HG02623 (cell line): ENCODE data around the gene ARHGDIB.
A peak's percentile ranks its signal among the peaks of the same experiment; 100 is the strongest.

Experiments
- ATAC-seq: cut with Tn5 transposase; IDR thresholded peaks from one replicate; pipeline ENCODE4 v1.9.1; 2021; ENCODE audit warnings: moderate library complexity; ENCODE audit not compliant: unreplicated experiment

ARHGDIB gene

DNA sequence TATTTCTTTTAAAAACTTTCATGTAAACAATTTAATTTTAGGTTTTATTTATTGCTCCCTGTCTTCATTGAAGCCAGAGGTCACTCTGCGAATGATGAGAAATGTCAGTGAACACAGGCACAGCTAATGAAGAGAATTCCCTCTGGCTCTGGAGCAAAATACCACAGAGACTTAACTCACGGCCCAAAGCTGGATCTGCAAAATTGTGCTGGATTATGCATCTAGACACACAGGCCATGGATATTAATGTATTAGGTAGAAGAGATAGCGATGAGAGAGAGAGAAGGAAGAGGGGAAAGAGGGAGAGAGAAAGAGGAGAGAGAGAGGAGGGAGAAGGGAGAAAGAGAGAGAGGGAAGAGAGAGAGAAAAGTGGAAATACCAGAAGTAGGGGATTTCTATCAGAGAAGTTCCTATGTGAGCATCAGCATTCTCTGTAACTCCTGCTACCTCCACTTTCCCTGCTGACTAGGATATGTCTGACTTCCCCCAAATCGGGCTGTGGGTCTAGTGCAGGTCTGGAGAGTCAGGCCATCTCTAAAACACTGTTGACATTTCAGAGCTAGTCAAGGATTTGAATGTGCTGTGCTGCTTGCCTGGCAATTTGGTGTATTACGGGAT is 3.7 kb downstream of the ARHGDIB start:
- ATAC-seq: no peak

DNA sequence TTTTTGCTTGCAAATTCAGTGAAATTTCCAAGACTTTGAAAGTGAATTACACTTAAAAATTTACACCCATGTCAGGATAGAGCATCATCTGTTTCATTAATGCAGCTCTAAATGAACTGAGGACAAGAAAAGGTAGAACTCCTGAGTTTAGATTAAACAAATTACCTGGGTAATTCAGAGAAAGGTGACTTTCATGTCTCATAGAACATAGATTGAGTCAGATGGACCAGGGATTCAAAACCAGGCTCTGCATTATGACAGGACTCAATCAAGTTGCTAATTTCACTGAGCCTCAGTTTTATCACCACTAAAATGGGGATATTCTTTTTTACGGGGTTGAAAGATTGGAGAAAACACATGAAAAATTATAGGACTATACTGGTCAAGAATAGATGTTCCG is 4.5 kb downstream of the ARHGDIB start:
- no peak for ATAC-seq

DNA sequence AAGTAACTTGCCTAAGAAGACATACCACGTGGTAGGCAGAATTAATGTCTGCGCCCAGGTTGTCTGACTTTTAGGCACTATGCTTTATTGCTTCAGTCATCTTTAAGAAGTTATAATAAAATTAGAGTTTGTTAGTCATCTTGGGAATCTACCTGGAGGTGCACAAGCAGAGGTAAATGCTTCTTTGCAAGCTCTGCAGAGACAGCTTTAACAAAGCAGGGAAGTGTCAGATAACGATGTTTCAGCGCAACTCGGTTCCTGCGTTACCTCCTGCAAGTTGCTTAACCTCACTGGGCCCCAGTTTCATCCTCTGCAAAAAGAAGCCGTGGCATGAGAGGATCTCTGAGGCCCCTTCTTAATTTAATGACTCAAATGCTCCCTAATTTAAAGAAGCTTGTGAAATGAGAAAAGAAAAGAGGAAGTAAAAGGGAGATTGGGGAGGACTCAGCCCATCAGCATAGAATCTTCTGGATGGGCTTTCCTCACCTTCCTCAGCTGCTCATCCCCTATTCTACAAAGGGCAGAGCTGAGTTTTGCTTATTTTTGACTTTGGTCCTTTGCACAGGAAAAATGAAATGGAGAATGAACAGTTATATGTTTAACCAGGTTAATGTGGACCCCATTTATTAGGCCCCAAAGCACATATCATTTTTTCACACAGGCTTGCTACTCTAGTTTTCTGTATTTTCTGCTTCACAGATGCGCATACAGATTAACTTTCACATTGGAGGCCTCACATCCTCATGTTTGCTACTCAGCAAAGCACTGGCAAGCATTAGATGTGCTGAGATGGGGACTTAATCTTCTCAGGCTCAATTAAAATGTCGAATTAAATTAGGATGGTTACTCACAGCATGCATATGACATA is 5.1 kb downstream of the ARHGDIB start:
- peak; percentile 29 for ATAC-seq

DNA sequence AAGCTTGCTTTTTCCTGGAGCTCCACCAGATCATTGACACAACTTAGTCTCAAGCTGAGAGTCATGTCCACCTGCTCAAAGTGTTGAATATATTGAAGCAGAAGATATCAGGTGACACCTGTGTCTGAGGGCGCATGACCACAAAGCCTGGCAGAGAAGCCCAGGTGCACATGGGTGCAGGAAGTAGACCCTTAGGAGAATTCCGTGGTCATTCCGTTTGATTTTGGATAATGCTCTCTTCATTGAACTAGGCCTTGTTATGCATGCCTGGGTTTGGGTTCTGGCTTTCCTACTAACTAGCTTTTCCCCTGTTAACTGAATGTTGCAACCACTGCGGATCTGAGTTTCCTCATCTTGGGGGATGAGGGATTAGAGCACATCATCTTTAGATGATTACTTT is 7.1 kb downstream of the ARHGDIB start:
- ATAC-seq: no peak

DNA sequence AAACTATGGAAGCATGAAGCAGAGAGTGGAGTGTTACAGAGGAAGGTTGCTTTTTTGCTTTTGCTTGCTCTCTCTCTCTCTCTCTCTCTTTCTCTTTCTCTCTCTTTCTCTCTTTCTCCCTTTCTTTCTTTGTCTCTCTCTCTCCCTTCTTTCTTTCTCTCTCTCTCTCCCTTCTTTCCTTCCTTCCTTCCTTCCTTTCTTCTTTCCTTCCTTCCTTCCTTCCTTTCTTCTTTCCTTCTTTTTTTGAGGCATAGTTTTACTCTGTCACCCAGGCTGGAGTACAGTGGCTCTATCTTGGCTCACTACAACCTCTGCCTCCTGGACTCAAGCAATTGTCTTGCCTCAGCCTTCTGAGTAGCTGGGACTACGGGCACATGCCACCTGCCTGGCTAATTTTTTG is 7.6 kb downstream of the ARHGDIB start:
- no peak for ATAC-seq

DNA sequence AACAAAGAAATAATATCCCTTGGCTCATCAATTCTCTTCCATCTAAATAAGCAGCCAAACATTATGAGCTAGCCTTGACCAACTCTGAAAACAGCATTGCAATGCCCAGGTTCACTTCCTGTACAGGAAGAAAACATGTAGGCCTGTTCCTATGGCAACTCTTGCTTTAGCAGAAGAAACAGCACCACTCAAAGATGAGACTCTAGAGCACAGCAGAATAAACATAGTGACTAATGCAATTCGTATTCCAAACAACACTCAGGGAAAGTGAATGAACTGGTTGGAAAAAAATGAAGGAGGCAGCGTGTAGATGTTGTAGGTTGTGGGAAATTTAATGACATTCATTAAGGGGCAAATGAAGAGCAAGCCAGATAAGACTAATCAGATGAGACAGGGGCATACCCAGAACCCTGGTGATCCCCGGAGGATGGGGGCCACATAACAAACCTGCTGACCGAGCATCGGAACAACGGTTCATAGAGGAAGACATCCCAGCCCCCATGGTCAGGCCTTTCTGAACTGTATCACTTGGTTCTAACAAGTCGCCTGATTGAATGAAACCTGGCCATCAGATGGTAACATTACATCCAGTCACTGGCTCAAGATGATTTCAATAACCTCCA is 9.0 kb downstream of the ARHGDIB start:
- ATAC-seq: peak; percentile 47

DNA sequence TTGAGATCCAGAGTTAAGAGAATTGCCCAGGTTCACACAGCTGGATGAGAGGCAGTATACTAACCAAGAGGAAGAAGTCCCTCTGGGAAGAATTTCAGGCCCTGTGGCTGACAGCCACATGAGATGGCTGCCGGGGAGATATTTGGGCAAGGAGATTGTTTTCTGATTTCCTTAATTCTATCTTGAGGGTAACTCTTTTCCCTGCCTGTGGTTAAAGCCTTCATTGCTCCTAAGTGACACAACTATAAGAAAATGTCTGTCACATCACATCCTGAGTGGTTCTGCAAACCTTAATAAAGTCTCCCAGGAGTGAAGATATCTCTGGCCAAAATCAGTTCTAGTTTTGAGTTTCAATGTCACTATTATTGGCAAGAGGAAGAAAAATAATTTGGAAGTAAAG is 9.6 kb downstream of the ARHGDIB start:
- ATAC-seq: no peak

DNA sequence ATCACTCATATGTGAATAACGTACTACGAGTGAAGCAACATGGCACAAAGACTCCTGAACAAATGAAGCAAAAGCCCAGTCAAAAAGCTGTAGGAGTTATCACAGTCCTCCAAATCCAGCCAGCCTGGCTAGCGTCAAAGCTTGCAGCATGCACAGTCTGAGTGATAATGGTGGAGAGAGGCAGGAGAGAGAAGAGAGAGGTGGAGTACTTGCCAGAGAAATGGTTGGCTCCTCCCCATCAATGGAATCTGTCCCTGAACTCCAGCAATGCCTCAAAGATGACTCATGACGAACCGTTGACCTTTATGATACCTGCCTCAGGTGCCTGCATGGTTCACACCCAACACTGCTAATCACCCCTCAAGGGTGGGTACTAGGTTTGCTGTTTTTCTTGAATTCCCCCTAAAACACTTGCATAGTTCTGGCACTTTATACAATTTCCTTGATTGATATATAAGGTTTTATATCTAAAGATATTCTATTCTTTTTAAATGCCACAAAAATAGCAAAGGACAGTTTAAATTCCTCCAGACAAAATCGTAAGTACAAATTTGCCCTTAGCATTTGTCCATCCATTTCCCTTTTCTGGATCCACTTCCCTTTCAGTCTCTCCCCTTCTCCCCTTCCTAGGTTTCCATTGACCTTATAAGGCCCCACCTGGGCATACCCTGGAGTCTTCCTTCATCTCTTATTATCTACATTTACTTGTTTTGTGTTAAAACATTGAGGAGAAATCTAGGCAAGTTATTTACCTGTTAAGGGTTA is 10.2 kb downstream of the ARHGDIB start:
- no peak for ATAC-seq

DNA sequence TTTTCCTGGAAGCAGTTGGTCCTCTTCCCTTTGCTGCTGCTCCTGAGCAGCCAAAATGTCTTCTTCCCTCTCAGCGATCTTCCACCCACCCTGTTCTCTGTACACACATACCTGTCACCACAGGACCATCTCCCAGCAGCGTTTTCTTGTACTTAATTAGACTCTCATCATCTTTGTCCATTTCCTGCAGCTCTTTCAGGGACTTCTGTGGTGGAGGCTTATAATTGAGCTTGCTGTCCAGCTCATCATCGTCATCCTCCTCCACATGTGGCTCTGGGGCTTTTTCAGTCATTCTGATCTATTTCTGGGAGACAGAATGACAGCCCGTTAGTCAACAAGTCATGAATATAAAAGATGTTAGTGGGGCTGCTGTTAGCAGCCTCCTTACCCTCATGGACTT is 11.0 kb downstream of the ARHGDIB start:
- no peak for ATAC-seq

DNA sequence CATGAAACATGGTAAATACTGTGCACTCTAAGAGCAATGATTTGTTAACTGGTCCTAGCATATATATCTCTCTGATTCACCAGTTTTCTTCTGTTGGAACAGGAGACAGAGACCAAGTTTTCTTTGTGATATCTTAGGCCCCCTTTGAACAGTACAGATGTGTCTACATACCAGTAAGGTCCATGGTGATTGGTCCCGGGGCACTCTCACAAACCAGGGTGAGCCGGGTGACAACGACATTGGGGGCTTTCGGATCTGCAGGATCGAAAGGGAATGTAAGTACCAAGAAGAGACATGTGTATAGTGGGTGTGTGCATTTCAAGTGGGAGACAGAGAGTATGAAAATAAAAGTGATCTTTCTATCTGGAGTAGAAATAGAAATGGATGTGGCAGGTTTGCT is 11.8 kb downstream of the ARHGDIB start:
- no peak for ATAC-seq

DNA sequence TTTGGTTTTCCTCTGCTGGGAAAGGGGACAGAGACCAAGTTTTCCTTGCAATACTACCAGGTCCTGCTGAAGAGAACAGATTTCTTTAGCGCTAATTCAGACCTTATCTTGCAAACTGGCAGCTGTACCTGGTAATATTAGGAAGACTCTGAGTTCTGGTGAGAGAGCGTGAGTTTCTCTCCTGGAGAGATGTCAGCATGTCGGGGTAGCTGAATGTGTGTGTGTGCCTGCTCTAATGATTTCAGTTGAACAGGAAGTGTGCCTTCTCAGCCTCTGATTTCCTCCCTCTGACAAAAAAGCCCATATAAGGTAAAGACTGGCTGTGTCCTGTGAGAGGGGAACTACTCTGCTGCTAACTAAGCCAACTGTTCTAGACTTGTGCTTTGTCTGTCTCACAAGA is 12.7 kb downstream of the ARHGDIB start:
- ATAC-seq: peak; percentile 95

DNA sequence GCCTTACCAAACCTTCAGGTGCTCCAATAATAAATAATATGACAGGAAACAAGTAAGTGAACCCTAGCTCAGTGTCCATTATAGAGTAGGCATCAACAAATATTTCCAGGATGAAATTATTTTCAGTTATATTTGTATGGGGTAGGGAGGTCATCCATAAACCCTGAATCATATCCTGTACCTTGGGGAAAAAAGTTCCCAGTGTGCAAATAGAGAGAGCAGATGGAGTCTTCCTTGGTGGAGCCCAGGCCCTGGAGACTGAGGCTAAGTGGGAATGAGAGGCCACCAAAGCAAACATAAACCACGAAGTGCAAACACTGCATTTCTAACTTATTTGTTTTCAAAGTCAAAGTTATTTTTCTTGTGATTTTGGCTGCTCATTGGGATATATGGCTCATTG is 14.5 kb downstream of the ARHGDIB start:
- ATAC-seq: no peak

DNA sequence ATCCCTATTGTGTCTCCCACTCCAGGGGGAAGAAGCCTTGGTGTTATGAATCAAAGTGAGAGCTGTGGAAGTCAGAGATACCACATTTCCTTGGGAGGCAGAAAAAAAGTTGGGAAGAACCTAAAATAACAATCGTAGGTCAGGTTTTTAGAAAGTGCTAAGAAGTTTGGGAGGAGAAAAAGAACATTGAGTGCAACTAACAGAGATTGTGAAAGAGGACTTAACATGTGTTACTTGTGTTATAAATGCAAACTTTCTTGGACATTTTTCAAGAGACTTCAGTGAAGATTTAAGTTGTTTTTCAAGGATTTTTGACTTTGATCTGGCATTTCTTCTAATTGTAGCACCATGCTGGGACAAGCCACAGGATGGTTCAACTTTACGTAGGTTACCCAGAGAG is 15.2 kb downstream of the ARHGDIB start:
- ATAC-seq: no peak

DNA sequence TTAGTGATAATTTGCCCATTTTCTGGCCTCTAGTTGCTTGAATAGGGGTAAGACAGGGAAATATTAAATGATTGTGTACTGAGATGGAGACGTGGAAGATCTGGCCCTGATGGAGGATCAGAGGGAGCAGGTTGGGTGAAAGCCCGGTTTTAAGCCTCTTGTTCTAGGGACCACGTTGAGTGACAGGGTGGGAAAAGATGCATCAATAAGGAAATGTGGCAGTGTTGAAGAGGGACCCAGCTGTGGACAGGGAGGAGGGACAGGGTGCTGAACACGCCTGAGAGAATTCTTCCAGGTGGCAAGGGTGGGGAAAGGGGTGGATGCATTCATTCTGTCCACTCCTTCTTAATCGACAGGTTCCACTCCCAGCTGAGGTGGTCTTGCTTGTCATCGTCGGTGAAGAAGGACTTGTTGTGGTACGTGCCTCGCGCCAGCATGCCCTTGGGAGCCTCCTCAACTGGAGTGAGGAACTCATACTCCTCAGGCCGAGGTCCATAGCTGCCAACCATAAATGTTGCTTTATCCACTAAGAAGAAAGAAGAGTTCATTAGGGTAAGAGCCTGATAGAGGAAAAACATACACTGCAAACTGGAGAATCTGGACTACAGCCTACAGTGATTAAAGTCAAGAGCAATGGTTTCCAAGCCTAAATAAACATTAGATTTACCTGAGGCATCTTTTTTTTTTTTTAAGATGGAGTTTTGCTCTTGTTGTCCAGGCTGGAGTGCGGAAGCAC is 19.0 kb downstream of the ARHGDIB start:
- ATAC-seq: no peak

DNA sequence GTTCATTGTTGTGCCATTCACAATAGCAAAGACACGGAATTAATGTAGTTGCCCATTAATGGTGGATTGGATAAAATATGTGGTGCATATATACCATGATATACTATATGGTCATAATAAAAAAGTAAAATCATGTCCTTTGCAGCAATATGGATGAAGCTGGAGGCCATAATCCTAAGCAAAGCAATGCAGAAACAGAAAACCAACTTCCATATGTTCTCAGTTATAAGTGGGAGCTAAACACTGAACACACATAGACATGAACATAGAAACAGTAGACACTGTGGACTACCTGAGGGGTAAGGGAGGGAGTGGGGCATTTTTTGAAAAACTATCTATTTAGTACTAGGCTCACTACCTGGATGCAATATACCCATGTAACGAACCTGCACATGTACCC is 20.0 kb downstream of the ARHGDIB start:
- ATAC-seq: no peak

DNA sequence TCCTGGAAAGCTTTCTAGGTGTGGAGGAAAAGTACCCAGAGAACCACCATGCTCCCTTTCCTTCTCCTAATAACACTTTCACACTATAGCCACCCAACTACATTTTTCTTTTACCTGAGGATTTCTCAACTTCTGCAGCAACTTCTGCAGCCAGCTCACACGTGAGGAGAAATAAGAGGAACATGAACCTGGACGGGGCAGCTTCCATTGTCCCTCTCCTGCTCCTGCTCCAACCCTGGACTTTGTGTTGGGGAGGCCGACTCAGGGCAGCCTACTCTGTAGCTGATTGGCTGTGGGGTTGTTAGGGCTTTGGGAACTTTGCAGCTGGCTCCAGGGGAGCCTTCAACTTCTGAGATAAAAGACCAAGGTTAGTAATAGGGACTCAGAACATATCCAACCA is 23.1 kb downstream of the ARHGDIB start, which contains the start of gene ERP27:
ERP27 (minus strand) TSS at position 237 of the 400 bp plus-strand sequence; CDS start at position 208, 29 bp downstream.
- ATAC-seq: no peak

DNA sequence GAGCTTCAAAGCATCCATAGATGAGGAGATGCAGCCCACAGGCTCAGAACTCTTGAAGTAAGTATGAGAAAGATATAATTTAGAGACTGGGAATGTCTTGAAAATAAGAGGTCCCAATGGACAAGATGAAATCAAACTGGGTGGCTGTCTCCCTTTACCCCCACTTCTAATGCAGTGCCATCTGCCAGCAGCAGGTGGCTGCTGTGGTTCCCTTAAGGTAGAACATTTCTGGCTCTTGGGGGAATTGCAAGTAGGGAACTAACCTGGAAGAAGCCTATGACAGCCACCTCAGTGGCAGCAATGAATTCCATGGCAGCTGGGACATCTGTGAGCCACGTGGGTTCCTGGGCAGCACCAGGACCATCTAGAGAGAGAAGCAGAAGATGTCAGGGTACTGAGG is 23.7 kb downstream of the ARHGDIB start:
- ATAC-seq: no peak

DNA sequence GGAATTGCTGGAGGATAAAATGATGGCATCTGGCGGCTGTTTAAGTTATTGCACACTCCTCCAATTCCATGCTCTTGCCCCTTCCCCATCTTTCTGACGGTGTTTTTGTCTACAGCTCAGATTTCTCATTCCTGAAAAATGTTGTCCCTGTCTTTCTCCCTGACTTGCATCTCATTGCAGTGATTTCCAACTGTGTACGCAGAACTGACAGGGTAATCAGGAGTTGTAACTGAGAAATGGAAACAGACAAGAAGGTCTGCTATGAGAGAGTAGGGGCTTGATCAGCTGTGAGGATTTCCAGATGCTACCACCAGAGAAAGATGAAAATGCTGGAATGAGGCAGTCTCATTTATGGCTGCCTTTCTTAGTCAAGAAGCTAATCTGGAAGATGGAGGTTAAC is 24.4 kb downstream of the ARHGDIB start:
- ATAC-seq: no peak

DNA sequence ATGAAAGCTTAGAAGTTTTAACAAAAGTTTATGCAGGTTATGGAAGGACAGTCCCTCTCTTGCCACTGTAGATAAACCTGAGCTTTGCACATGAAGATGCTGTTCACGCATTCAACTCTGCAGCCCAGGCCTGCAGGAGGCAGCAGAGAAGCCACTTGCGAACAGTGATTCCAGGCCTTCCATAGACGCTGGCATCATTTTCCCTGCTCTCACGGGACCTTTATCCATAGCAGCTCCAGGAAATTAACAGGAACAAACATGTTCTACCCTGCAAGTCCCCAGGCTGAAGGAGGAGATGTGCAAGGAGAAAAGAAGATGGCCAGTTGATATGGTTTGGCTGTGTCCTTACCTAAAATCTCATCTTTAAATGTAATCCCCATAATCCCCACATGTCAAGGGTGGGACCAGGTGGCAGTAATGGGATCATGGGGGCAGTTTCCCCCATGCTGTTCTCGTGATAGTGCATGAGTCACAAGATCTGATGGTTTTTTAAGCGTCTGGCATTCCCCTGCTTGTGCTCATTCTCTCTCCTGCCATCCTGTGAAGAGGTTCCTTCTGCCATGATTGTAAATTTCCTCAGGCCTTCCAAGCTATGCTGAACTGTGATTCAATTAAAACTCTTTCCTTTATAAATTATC is 25.1 kb downstream of the ARHGDIB start:
- ATAC-seq: no peak

DNA sequence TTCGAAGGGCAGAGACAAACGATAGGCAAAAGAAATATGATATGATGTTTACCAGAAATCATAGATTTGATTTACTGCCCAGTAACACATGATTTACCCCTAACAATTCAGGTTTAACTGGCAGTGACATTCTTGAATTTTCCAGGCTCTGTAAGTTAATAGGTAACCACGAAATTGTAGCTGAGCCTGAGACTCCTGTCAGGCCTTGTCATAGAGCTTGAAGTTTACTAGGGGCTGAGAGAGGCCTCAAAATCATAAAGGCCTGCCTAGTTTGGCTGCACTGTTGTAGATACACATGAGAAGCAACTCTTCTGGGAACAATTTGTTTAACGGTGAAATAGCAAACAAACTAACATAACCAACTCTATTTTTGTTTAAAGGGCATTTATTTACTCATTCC is 26.4 kb downstream of the ARHGDIB start:
- ATAC-seq: no peak
